ENCODE data around the gene GUCA1C. TPM values are rescaled to one million over a fixed set of nuclear protein-coding genes. Genes with fewer than 3 reads are reported as not detected.

Gene GUCA1C
- total RNA-seq, 2 experiments from 2014 or later: not detected

DNA sequence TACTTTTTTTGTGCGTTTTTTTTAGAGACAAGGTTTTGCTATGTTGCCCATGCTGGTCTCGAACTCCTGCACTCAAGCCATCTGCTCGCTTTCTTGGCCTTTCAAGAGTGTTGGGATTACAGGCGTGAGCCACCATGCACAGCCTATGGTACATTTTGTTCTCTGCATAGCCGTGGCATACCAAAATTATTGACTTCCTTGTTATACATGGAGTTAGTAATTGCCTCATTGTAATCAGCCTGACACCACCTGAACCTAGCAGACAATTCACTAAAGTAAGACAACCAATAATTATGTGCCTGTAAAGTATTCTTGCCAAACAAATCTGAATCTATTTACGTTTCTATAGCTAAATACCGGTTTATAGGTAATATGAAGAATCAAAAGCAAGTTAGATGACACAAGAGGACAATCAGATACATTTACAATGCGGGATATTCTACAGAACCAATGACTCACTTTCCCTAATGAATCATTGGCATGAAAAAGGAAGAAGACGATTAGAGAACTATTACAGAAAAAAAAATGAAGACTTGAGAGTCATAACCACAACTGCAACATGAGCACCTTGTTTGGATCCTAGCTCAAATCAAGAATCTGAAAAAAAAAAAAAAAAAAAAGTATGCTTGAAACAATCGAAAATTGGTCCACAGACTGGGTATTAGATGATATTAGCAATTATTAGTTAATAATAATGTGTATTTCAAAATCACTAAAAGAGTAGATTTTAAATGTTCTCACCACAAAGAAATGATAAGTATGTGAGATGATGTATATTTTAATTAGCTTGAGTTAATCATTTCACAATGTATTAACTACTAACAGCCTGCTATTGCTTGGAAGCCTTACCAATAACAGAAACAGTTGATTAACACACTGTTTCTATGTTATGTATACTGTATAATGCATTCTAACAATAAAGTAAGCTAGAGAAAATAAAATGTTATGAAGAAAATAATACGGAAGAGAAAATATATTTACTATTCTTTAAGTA is 7.1 kb downstream of the GUCA1C start:
- Mint-ChIP-seq H3K4me3 (no peak overlapping the region), H3K27me3 (peaks cover 8% of the 10 kb centered on the region), H3K36me3 (no peaks in the 10 kb centered on the region), H3K4me1 (ENCODE audit: low read depth) (no peaks in the 10 kb centered on the region), H3K9me3 (no peaks in the 10 kb centered on the region), H3K27ac (no peak overlapping the region)
- ChIA-PET CTCF (interaction anchor here (0.6 to 0.8 kb wide), 2 partner anchors 9 to 14 kb away, joined by 3 read pairs; no protein-coding TSS in a partner anchor), POLR2A (no interaction called here)
- intact Hi-C loops (cut with micrococcal nuclease): no loop called here
- DNase-seq: no peak

GRCh38 chr3:108940568-108941263 is 13.0 kb downstream of the GUCA1C start:
- Mint-ChIP-seq H3K4me1 (ENCODE audit: low read depth) (no peaks in the 10 kb centered on the region), H3K4me3 (no peak overlapping the region), H3K27me3 (no peaks in the 10 kb centered on the region), H3K36me3 (no peaks in the 10 kb centered on the region), H3K9me3 (no peaks in the 10 kb centered on the region), H3K27ac (no peak overlapping the region)
- intact Hi-C loops (cut with micrococcal nuclease): no loop called here
- POLR2A ChIA-PET: no interaction called here
- CTCF ChIA-PET: interaction anchor here (1.3 kb wide), 1 partner anchor 25 kb away, joined by 4 read pairs; no protein-coding TSS in a partner anchor
- no peak for DNase-seq

- intact Hi-C loops (cut with micrococcal nuclease): no loop called here
- Mint-ChIP-seq H3K4me3 (no peak overlapping the region), H3K9me3 (no peaks in the 10 kb centered on the region), H3K27ac (no peak overlapping the region), H3K36me3 (no peaks in the 10 kb centered on the region), H3K27me3 (no peaks in the 10 kb centered on the region), H3K4me1 (ENCODE audit: low read depth) (no peaks in the 10 kb centered on the region)
- CTCF ChIA-PET: interaction anchor here (1.3 kb wide), 1 partner anchor 25 kb away, joined by 4 read pairs; no protein-coding TSS in a partner anchor
- POLR2A ChIA-PET: no interaction called here
- no peak for DNase-seq
These were observed 13.5 kb downstream of the GUCA1C start for GRCh38 chr3:108940166-108940565.

- H3K9me3 Mint-ChIP-seq: peaks cover 2% of the 10 kb centered on the region
- ChIA-PET POLR2A (no interaction called here), CTCF (interaction anchor here (0.6 to 1.0 kb wide), 2 partner anchors 10 to 86 kb away, joined by 3 read pairs; no protein-coding TSS in a partner anchor)
- H3K36me3 Mint-ChIP-seq: no peaks in the 10 kb centered on the region
- H3K4me3 Mint-ChIP-seq: no peak overlapping the region
- peaks cover 2% of the 10 kb centered on the region for H3K27me3 Mint-ChIP-seq
- no peaks in the 10 kb centered on the region for H3K4me1 Mint-ChIP-seq (ENCODE audit: low read depth)
- no peak for DNase-seq
- H3K27ac Mint-ChIP-seq: no peak overlapping the region
- intact Hi-C loops (cut with micrococcal nuclease): no loop called here
These were observed 16.6 kb downstream of the GUCA1C start for GRCh38 chr3:108936924-108937689.

DNA sequence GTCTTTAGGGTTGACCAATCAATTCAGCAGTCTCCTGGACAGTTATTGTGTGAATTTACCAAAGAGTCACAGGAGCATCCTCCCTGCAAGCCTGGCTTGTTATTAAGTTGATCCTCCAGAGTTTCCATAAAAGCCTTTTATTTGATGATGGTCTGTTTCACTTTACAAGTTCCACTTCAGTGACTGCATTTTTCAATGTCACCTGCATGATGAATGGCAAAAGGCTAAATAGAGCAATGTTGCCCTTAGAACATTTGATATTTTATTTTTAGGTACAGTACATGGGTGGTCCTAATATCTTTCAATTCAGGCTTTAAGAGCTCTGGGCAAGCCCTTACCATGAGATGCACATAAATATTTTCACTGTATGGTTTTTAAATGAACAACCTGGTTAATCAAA is 22.6 kb downstream of the GUCA1C start:
- Mint-ChIP-seq H3K27ac (no peak overlapping the region), H3K36me3 (peaks cover 7% of the 10 kb centered on the region), H3K4me3 (no peak overlapping the region), H3K4me1 (ENCODE audit: low read depth) (no peaks in the 10 kb centered on the region), H3K9me3 (peaks cover 7% of the 10 kb centered on the region), H3K27me3 (peaks cover 9% of the 10 kb centered on the region)
- ChIA-PET POLR2A (no interaction called here), CTCF (interaction anchor here (1.4 kb wide), 1 partner anchor 16 kb away, joined by 4 read pairs; no protein-coding TSS in a partner anchor)
- intact Hi-C loops (cut with micrococcal nuclease): no loop called here
- no peak for DNase-seq

DNA sequence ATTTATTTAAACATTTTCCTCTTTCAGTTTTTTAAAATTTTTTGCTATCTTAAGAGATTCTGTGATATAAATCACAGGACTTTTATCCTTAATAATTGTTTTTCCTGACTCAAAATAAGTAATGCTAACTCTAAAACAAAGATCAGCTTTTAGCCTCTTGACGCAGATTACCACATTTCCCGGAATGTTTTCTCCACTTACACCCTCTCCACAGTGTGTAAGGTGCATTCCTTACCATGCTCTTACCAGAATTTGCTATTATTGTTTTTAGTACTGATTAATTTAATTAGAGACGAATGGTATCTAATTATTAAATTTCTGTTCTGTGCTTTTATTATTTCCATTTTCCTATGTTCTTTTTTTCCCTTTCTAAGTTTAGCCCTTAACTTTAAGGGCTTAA is 34.8 kb downstream of the GUCA1C start:
- intact Hi-C loops (cut with micrococcal nuclease): no loop called here
- CTCF ChIA-PET: interaction anchor here (1.8 to 2.0 kb wide), 2 partner anchors 100 to 105 kb away, joined by 5 read pairs; no protein-coding TSS in a partner anchor

GRCh38 chr3:108914774-108915641 is 38.7 kb downstream of the GUCA1C start:
- ChIA-PET CTCF (interaction anchor here (0.5 to 5.6 kb wide), 51 partner anchors 8 to 430 kb away, joined by 3 to 127 read pairs (median 5); partner anchors contain the start of genes CIP2A, DZIP3 and TRAT1), POLR2A (interaction anchor here (0.8 kb wide), 1 partner anchor 94 kb away, joined by 3 read pairs; no protein-coding TSS in a partner anchor)
- no peak overlapping the region for H3K27ac Mint-ChIP-seq
- intact Hi-C loops (cut with micrococcal nuclease): loop anchor here (1.0 to 2.0 kb wide), 4 partner anchors 97 to 426 kb away; partner anchors contain the start of genes CIP2A and DZIP3
- H3K36me3 Mint-ChIP-seq: no peaks in the 10 kb centered on the region
- H3K4me1 Mint-ChIP-seq (ENCODE audit: low read depth): peaks cover 11% of the 10 kb centered on the region
- H3K27me3 Mint-ChIP-seq: no peaks in the 10 kb centered on the region
- H3K4me3 Mint-ChIP-seq: peak overlapping the region; percentile 27
- DNase-seq: peak; percentile 73
- H3K9me3 Mint-ChIP-seq: no peaks in the 10 kb centered on the region

More for the DNA sequence above, 34.8 kb downstream of the GUCA1C start:
- H3K36me3 Mint-ChIP-seq: no peaks in the 10 kb centered on the region
- no peak overlapping the region for H3K4me3 Mint-ChIP-seq
- H3K9me3 Mint-ChIP-seq: no peaks in the 10 kb centered on the region
- H3K4me1 Mint-ChIP-seq (ENCODE audit: low read depth): peaks cover 11% of the 10 kb centered on the region
- DNase-seq: no peak
- POLR2A ChIA-PET: no interaction called here
- H3K27ac Mint-ChIP-seq: no peak overlapping the region
- peaks cover 5% of the 10 kb centered on the region for H3K27me3 Mint-ChIP-seq

- Mint-ChIP-seq H3K27ac (no peak overlapping the region), H3K27me3 (no peaks in the 10 kb centered on the region), H3K4me3 (no peak overlapping the region), H3K9me3 (no peaks in the 10 kb centered on the region), H3K36me3 (no peaks in the 10 kb centered on the region), H3K4me1 (ENCODE audit: low read depth) (peaks cover 8% of the 10 kb centered on the region)
- intact Hi-C loops (cut with micrococcal nuclease): no loop called here
- DNase-seq: no peak
- CTCF ChIA-PET: interaction anchor here (0.8 kb wide), 1 partner anchor 248 kb away, joined by 3 read pairs; no protein-coding TSS in a partner anchor
- POLR2A ChIA-PET: no interaction called here
These were observed 43.9 kb downstream of the GUCA1C start for GRCh38 chr3:108909799-108910198.

GRCh38 chr3:108907194-108907593 is 46.5 kb downstream of the GUCA1C start:
- H3K4me1 Mint-ChIP-seq (ENCODE audit: low read depth): peaks cover 7% of the 10 kb centered on the region
- H3K9me3 Mint-ChIP-seq: no peaks in the 10 kb centered on the region
- no peak overlapping the region for H3K27ac Mint-ChIP-seq
- ChIA-PET CTCF (interaction anchor here (1.9 to 3.0 kb wide), 2 partner anchors 8 to 245 kb away, joined by 6 to 19 read pairs; no protein-coding TSS in a partner anchor), POLR2A (no interaction called here)
- H3K27me3 Mint-ChIP-seq: no peaks in the 10 kb centered on the region
- no peak for DNase-seq
- intact Hi-C loops (cut with micrococcal nuclease): no loop called here
- no peak overlapping the region for H3K4me3 Mint-ChIP-seq
- no peaks in the 10 kb centered on the region for H3K36me3 Mint-ChIP-seq

DNA sequence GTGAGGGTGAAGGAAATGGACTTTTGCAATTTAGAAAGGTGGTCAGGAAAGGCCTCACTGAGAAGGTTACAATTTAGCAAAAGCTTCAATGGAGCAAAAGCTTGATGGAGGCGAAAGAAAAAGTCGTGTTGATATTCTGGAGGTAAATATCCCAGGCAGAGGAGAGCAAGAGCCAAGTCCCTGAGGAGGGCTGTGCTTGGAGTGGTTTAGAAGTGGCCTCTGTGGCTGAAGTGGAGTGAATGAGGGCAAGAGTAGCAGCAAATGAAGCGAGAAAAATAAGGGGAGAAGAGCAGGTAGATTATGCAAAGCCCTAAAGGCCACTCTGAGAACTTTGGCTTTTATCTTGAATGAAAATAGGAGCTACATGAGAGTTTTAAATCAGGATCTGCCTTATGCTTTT is 54.1 kb downstream of the GUCA1C start:
- CTCF ChIA-PET: no interaction called here
- no peak overlapping the region for H3K4me3 Mint-ChIP-seq
- POLR2A ChIA-PET: no interaction called here
- H3K36me3 Mint-ChIP-seq: peaks cover 1% of the 10 kb centered on the region
- no peak for DNase-seq
- intact Hi-C loops (cut with micrococcal nuclease): no loop called here
- H3K27me3 Mint-ChIP-seq: no peaks in the 10 kb centered on the region
- H3K4me1 Mint-ChIP-seq (ENCODE audit: low read depth): peaks cover 17% of the 10 kb centered on the region
- no peak overlapping the region for H3K27ac Mint-ChIP-seq
- H3K9me3 Mint-ChIP-seq: no peaks in the 10 kb centered on the region

DNA sequence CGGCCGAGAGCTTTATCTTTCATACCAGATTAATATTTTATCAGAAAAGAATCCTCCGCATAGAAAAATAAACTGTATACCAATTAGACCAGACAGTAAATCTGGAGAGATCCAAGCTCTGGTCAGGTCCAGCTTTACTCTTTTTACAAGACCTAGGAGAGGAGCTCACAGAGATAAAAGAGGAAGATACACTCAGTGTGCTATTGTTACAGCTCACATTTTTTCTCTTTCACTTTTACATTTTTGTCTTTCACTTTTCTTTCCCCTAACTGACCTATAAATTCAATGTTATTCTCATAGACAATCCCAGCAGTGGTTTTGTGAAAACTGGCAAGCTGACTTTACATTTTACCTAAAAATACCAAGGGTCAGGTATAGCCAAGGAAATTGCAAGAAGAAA is 55.8 kb downstream of the GUCA1C start:
- DNase-seq: no peak
- Mint-ChIP-seq H3K27me3 (no peaks in the 10 kb centered on the region), H3K4me3 (no peak overlapping the region), H3K4me1 (ENCODE audit: low read depth) (peaks cover 17% of the 10 kb centered on the region), H3K9me3 (no peaks in the 10 kb centered on the region), H3K36me3 (peaks cover 1% of the 10 kb centered on the region), H3K27ac (no peak overlapping the region)
- intact Hi-C loops (cut with micrococcal nuclease): no loop called here
- ChIA-PET POLR2A (no interaction called here), CTCF (interaction anchor here (0.6 to 1.9 kb wide), 4 partner anchors 17 to 235 kb away, joined by 3 to 14 read pairs (median 3); no protein-coding TSS in a partner anchor)
